Astrocyte (in vitro differentiated cells and primary cell): ENCODE data around the gene GMDS. TPM values are rescaled to one million over a fixed set of nuclear protein-coding genes. Genes with fewer than 3 reads are reported as not detected.

Source experiments
- DNase-seq: peaks from one replicate; pipeline ENCODE4 v3.0.0-alpha.2; 2010; ENCODE audit warnings: low read depth
- FAIRE-seq: peaks from 2 replicates; lab custom pipeline; 2011; peaks lifted over from hg19 to GRCh38; lab: Jason Lieb, UNC
- H2AFZ ChIP-seq: 2 replicates; pipeline ENCODE4 v1.6.0; 2012; ENCODE audit warnings: low read depth, low read length, inconsistent platforms
- H3K27ac ChIP-seq: 2 replicates; pipeline ENCODE4 v1.5.1; 2011; ENCODE audit warnings: low read depth, low read length, inconsistent platforms
- H3K27me3 ChIP-seq: 2 replicates; pipeline ENCODE4 v1.6.0; 2011; ENCODE audit warnings: low read length, inconsistent platforms; ENCODE audit not compliant: insufficient read depth
- H3K36me3 ChIP-seq: 2 replicates; pipeline ENCODE4 v1.5.1; 2011; ENCODE audit warnings: low read length, inconsistent platforms; ENCODE audit not compliant: insufficient read depth
- H3K4me1 ChIP-seq: 2 replicates; pipeline ENCODE4 v1.5.1; 2011; ENCODE audit warnings: low read length, inconsistent platforms; ENCODE audit not compliant: insufficient read depth
- H3K4me2 ChIP-seq: 2 replicates; pipeline ENCODE4 v1.6.0; 2012; ENCODE audit warnings: low read length, inconsistent platforms
- H3K4me3 ChIP-seq: 2 replicates; pipeline ENCODE4 v1.5.1; 2011; ENCODE audit warnings: low read depth, mild to moderate bottlenecking, low read length, inconsistent platforms; ENCODE audit not compliant: insufficient read depth
- H3K79me2 ChIP-seq: 2 replicates; pipeline ENCODE4 v1.6.0; 2012; ENCODE audit warnings: mild to moderate bottlenecking, low read length, inconsistent platforms; ENCODE audit not compliant: insufficient read depth
- H3K9ac ChIP-seq: 2 replicates; pipeline ENCODE4 v1.6.0; 2012; ENCODE audit warnings: mild to moderate bottlenecking, low read length, inconsistent platforms
- H3K9me3 ChIP-seq: 2 replicates; pipeline ENCODE4 v1.5.1; 2012; ENCODE audit warnings: low read depth, mild to moderate bottlenecking, low read length, inconsistent platforms; ENCODE audit not compliant: insufficient read depth
- H4K20me1 ChIP-seq: 2 replicates; pipeline ENCODE4 v1.6.0; 2012; ENCODE audit warnings: low read length, inconsistent platforms; ENCODE audit not compliant: insufficient read depth
- H3K27ac Mint-ChIP-seq: one replicate; pipeline ENCODE4 v1.8.0; 2021; ENCODE audit warnings: mild to moderate bottlenecking, mixed read lengths; ENCODE audit not compliant: unreplicated experiment
- H3K27me3 Mint-ChIP-seq: one replicate; pipeline ENCODE4 v1.8.0; 2021; ENCODE audit warnings: low read depth, mixed read lengths; ENCODE audit not compliant: unreplicated experiment
- H3K36me3 Mint-ChIP-seq: one replicate; pipeline ENCODE4 v1.8.0; 2021; ENCODE audit warnings: low read depth, mixed read lengths; ENCODE audit not compliant: unreplicated experiment
- H3K4me1 Mint-ChIP-seq: one replicate; pipeline ENCODE4 v1.8.0; 2021; ENCODE audit warnings: low read depth, mixed read lengths; ENCODE audit not compliant: unreplicated experiment
- H3K4me3 Mint-ChIP-seq: one replicate; pipeline ENCODE4 v1.8.0; 2021; ENCODE audit warnings: mild to moderate bottlenecking, moderate library complexity, mixed read lengths; ENCODE audit not compliant: unreplicated experiment
- H3K9me3 Mint-ChIP-seq: one replicate; pipeline ENCODE4 v1.8.0; 2021; ENCODE audit warnings: mild to moderate bottlenecking, mixed read lengths; ENCODE audit not compliant: unreplicated experiment
- EZH2 ChIP-seq: IDR thresholded peaks from 2 replicates; pipeline ENCODE4 v1.6.1; 2012; ENCODE audit warnings: mild to moderate bottlenecking, low read length, inconsistent platforms; ENCODE audit not compliant: insufficient read depth
- total RNA-seq: library from RNA; stranded (reverse); gene quantifications from 2 replicates; pipeline ENCODE4 v1.2.1, GENCODE V29; 2021
- TF ChIP-seq, protein P1 (sequence below): IDR thresholded peaks from 2 replicates; pipeline ENCODE4 v1.5.1; 2011; ENCODE audit warnings: low read depth, mild to moderate bottlenecking, inconsistent platforms, low read length, moderate library complexity; ENCODE audit not compliant: insufficient read depth

Gene GMDS
- total RNA-seq, 1 donor from 2014 or later: 9.4 TPM

- Histone ChIP-seq H4K20me1 (no peaks in the 10 kb centered on the region), H3K4me2 (no peak overlapping the region), H3K9me3 (no peaks in the 10 kb centered on the region), H3K9ac (no peak overlapping the region), H3K4me3 (no peak overlapping the region), H3K27ac (no peak overlapping the region), H3K36me3 (no peaks in the 10 kb centered on the region), H3K4me1 (no peaks in the 10 kb centered on the region), H3K27me3 (no peaks in the 10 kb centered on the region), H2AFZ (no peak overlapping the region), H3K79me2 (no peaks in the 10 kb centered on the region)
- no peak for FAIRE-seq
- Mint-ChIP-seq H3K4me1 (no peaks in the 10 kb centered on the region), H3K9me3 (peaks cover 5% of the 10 kb centered on the region), H3K27me3 (no peaks in the 10 kb centered on the region), H3K4me3 (no peak overlapping the region), H3K36me3 (peaks cover 2% of the 10 kb centered on the region), H3K27ac (no peak overlapping the region)
- no peak for TF ChIP-seq EZH2
- TF ChIP-seq, protein P1, sequence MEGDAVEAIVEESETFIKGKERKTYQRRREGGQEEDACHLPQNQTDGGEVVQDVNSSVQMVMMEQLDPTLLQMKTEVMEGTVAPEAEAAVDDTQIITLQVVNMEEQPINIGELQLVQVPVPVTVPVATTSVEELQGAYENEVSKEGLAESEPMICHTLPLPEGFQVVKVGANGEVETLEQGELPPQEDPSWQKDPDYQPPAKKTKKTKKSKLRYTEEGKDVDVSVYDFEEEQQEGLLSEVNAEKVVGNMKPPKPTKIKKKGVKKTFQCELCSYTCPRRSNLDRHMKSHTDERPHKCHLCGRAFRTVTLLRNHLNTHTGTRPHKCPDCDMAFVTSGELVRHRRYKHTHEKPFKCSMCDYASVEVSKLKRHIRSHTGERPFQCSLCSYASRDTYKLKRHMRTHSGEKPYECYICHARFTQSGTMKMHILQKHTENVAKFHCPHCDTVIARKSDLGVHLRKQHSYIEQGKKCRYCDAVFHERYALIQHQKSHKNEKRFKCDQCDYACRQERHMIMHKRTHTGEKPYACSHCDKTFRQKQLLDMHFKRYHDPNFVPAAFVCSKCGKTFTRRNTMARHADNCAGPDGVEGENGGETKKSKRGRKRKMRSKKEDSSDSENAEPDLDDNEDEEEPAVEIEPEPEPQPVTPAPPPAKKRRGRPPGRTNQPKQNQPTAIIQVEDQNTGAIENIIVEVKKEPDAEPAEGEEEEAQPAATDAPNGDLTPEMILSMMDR: no peak
- no peak for DNase-seq
These were observed 312.1 kb downstream of the GMDS start for GRCh38 chr6:1933292-1933691.

DNA sequence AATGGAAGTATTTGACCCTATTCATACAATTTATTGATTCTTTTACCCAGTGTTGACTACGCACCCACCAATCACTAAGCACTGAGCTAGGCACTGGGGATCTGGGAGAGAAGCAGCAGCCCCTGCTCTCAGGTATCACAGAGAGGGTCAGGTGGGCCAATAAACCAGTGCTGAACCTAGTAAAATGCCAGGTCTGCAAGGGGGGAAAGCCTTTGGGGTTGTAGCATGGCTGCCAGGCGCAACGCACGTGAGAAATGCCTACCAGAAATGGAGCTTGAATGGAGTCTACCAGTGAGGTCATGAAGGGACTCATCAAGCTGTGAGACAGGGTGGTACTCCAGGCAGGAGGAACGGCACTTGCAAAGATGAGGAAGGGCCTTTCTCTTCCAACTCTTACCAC, 313.6 kb downstream of the GMDS start:
- Mint-ChIP-seq H3K4me1 (no peaks in the 10 kb centered on the region), H3K9me3 (peaks cover 5% of the 10 kb centered on the region), H3K27ac (no peak overlapping the region), H3K36me3 (peaks cover 2% of the 10 kb centered on the region), H3K4me3 (no peak overlapping the region), H3K27me3 (no peaks in the 10 kb centered on the region)
- Histone ChIP-seq H3K36me3 (no peaks in the 10 kb centered on the region), H3K27me3 (no peaks in the 10 kb centered on the region), H3K9me3 (no peaks in the 10 kb centered on the region), H3K79me2 (no peaks in the 10 kb centered on the region), H4K20me1 (no peaks in the 10 kb centered on the region), H3K9ac (no peak overlapping the region), H3K4me2 (no peak overlapping the region), H3K4me1 (no peaks in the 10 kb centered on the region), H3K27ac (no peak overlapping the region), H2AFZ (no peak overlapping the region), H3K4me3 (no peak overlapping the region)
- no peak for FAIRE-seq
- DNase-seq: no peak
- TF ChIP-seq, protein P1: no peak
- no peak for TF ChIP-seq EZH2

GRCh38 chr6:1930356-1930755, 315.0 kb downstream of the GMDS start:
- no peak overlapping the region for H3K27ac ChIP-seq
- H3K27me3 ChIP-seq: no peaks in the 10 kb centered on the region

More at GRCh38 chr6:1930356-1930755, 315.0 kb downstream of the GMDS start:
- Mint-ChIP-seq H3K36me3 (peaks cover 2% of the 10 kb centered on the region), H3K4me1 (no peaks in the 10 kb centered on the region), H3K27ac (no peak overlapping the region), H3K9me3 (peaks cover 4% of the 10 kb centered on the region), H3K27me3 (no peaks in the 10 kb centered on the region), H3K4me3 (no peak overlapping the region)
- FAIRE-seq: no peak
- H3K4me3 ChIP-seq: no peak overlapping the region
- TF ChIP-seq, protein P1: no peak
- TF ChIP-seq EZH2: no peak
- no peaks in the 10 kb centered on the region for H4K20me1 ChIP-seq
- H3K36me3 ChIP-seq: no peaks in the 10 kb centered on the region
- no peaks in the 10 kb centered on the region for H3K9me3 ChIP-seq
- H3K4me1 ChIP-seq: no peaks in the 10 kb centered on the region
- H3K9ac ChIP-seq: no peak overlapping the region
- DNase-seq: peak; percentile 14
- no peaks in the 10 kb centered on the region for H3K79me2 ChIP-seq
- H2AFZ ChIP-seq: no peak overlapping the region
- peak overlapping the region; percentile 22 for H3K4me2 ChIP-seq
